GM13977 (cell line): Measurements from ENCODE around the gene PRUNE1.

Experiments used
- DNase-seq: peaks from one replicate; pipeline ENCODE4 v3.0.0; 2012; ENCODE audit warnings: low spot score
- in situ Hi-C: fragments of 300-500 bp; cut with MboI; formaldehyde crosslinking; loops from one replicate; pipeline ENCODE4 v1.12.0; 2022; ENCODE audit warnings: low sequenced_read_pairs, low pct_unique_long_range_greater_than_20kb, mixed read lengths, inconsistent platforms; ENCODE audit not compliant: unreplicated experiment
- TF ChIP-seq, protein P1 (sequence below): IDR thresholded peaks from 2 replicates; pipeline ENCODE4 v1.5.1; 2012; ENCODE audit warnings: mild to moderate bottlenecking, control low read depth; ENCODE audit not compliant: insufficient read depth; ENCODE audit errors: extremely low read depth, missing control alignments

Gene PRUNE1

DNA sequence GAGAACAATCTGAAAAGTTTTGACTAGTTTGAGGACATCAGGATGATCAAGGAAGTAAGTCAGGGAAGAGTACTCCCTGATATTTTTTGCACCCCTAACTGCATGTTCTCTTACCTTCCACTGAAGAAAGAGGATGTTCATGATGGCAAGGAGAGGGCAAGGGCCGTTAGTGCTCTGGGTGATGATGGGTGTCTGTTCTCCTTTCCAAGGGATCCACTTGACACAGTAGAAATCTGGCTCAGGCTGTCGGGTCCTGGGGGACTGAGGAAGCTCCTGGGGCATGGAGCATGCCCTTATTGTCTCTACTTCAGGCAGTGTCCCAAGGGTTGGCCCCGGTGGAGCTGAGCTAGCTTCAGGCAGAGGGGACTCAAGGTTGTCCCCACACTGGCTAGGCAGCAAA lies 6.2 kb upstream of the PRUNE1 start:
- TF ChIP-seq, protein P1, sequence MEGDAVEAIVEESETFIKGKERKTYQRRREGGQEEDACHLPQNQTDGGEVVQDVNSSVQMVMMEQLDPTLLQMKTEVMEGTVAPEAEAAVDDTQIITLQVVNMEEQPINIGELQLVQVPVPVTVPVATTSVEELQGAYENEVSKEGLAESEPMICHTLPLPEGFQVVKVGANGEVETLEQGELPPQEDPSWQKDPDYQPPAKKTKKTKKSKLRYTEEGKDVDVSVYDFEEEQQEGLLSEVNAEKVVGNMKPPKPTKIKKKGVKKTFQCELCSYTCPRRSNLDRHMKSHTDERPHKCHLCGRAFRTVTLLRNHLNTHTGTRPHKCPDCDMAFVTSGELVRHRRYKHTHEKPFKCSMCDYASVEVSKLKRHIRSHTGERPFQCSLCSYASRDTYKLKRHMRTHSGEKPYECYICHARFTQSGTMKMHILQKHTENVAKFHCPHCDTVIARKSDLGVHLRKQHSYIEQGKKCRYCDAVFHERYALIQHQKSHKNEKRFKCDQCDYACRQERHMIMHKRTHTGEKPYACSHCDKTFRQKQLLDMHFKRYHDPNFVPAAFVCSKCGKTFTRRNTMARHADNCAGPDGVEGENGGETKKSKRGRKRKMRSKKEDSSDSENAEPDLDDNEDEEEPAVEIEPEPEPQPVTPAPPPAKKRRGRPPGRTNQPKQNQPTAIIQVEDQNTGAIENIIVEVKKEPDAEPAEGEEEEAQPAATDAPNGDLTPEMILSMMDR, result no peak
- DNase-seq, result no peak
- in situ Hi-C loops, result no loop called here

DNA sequence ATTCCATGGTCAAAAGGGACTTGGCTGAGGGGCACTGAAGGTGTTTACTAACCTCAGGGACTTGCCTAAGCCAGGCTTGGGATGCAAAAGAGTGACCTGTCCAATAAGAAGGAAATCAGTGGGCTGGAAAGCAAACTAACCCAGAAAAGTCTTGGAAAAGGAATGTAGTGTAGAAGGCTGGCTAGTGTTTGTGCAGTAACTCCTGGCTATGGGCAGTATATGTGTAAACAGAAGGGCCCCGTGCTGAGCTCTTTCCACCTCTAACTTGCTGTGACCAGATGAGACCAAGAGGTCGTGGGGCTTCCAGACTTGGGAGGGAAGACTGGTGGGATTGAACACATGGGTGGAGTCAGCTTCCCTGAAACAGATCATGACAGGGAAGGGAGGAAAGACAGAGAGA lies 5.6 kb upstream of the PRUNE1 start:
- in situ Hi-C loops, result no loop called here
- DNase-seq, result no peak
- TF ChIP-seq, protein P1, result no peak

DNA sequence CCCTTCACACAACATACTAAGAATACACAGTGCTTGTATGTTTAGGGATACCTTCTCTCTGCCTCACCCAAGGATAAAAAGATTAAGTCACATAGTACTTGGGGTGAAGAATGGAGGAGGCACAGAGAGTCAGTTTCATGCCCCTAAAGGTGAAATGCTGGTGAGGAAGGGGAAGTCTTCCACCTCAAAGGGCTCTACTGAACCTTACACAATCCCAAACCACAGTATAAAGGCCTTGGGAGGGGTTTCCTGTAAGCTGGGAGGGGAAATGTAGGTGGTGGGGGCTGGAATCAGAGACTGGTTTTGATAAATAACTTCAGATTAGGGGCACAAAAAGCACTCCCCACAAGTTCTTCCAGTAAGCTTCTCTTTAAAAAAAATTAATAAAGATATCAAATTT lies 5.1 kb upstream of the PRUNE1 start:
- TF ChIP-seq, protein P1, result no peak
- no peak for DNase-seq
- in situ Hi-C loops, result no loop called here

DNA sequence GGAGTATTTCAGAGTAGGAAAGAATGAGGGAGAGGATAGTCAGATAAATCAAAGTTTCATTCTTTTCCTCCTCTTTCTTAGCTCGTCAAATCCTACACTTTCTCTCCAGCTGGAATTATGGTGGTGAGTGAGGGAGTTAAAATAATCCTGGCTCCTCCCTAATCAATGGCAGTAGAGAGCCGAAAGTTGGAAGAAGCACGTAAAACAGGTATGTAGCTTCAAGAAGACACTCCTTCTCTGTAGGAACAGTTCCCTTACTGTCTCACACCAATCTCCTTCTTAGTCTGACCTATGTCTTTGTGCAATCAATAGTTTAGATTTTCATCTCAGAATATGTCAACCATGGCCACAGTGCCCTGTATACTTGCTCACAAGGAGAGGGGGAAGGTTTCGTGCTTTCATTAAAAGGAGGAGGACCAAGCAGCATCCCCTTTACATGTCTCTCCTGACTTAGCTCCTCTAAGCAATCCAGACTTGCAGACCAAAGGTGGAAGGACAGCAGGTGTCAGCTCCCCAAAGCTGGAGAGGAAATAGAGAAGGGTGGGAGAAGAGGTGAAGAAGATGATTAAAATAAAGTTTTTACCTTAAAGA lies 2.4 kb upstream of the PRUNE1 start:
- no peak for DNase-seq
- TF ChIP-seq, protein P1, result no peak
- in situ Hi-C loops, result no loop called here

DNA sequence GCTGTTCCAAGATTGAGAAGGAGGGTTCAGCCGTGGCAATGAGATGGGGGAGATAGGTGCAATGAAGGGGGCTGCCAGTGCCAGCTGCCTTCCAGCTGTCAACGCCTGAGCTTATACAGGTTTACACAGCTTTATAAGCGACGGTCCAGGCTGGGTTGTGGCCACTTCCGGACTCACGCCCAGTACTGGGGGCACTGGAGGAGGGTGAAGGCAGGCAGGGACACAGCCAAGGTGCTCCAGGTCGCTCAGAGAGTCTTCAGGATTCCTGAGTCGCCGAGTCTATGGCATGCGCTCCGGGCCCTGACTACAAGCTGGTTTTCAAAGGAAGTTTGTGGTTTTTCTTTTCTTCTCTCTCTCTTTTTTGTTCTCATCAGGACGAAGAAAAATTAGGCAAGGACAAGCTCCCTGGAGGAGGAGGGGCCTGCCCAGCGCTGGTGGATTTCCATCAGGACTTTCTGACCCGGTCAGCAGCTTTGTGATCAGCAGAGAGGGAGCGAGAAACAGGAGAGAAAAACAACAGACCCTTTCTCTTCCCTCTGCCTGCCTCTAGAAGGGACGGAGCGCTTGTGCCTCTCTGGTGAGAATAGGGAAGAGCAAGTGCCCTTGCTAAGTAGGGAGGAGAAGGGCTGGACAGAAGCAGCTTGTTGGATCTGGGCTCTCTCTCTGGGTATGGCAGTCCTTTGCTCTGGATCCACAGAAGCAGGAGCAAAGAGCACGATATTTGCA lies 1.8 kb upstream of the PRUNE1 start, which contains the start of gene MINDY1:
Gene MINDY1 (minus strand): TSS at position 576 of the 726 bp plus-strand sequence. CDS start 4,285 bp downstream, outside the sequence.
- in situ Hi-C loops, result no loop called here
- TF ChIP-seq, protein P1, result peak; percentile 31

DNA sequence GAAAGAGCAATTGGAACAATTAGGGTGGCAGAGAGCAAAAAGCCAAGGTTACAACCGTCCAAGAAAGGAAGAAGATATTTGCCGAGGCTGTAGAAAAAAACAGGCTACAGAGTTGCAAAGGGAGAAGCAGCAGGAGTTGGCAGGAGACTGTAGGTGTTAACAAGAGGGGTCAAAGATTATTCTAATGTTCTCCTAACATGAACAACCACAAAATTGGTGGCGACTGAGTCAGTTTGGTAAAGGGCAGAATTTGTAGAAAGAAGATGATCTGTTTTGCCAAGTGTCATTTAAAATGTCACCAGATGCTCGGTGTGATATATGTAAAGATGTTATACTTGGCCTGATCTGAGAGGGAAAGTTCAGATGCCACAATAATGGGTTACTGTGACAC lies 401 bp upstream of the PRUNE1 start:
- DNase-seq, result no peak
- in situ Hi-C loops, result no loop called here
- TF ChIP-seq, protein P1, result no peak

More for the DNA sequence above, 1.8 kb upstream of the PRUNE1 start, which contains the start of gene MINDY1:
- peak; percentile 70 for DNase-seq
